GM12878 (cell line): ENCODE results near the gene TGM6. TPM values are rescaled to one million over a fixed set of nuclear protein-coding genes. Genes with fewer than 3 reads are reported as not detected.

Source experiments
- ATAC-seq: fragments of 200-7000 bp; cut with Tn5 transposase; 3 replicates; pipeline ENCODE4 v1.9.1; 2020; ENCODE audit warnings: mild to moderate bottlenecking, moderate library complexity
- BruUV-seq: library from RNA; stranded (reverse); fragments of 400-500 nt; replicated peaks from 2 replicates; lab custom pipeline; 2021; lab: Mats Ljungman, UMichigan
- CTCF ChIA-PET: fragments of 300-600 bp; sonication (Branson Sonifier 250); formaldehyde crosslinking; extraction: SDS; loops from one replicate; lab custom pipeline; 2021; ENCODE audit warnings: inconsistent platforms; lab: Yijun Ruan, JAX
- POLR2A ChIA-PET: fragments of 350-600 bp; formaldehyde crosslinking; extraction: SDS; loops from one replicate; lab custom pipeline; 2021; ENCODE audit warnings: inconsistent platforms; lab: Charles Lee
- RAD21 ChIA-PET: fragments of 300-600 bp; sonication (Branson Sonifier 250); formaldehyde crosslinking; loops from one replicate; lab custom pipeline; 2023; ENCODE audit warnings: antibody characterized with exemption; ENCODE audit not compliant: unreplicated experiment; lab: Charles Lee
- SMC1A ChIA-PET: fragments of 300-600 bp; sonication (Branson Sonifier 250); formaldehyde crosslinking; loops from one replicate; lab custom pipeline; 2023; ENCODE audit not compliant: unreplicated experiment, uncharacterized antibody; lab: Charles Lee
- DNase-seq: peaks from one replicate; pipeline ENCODE4 v3.0.0-alpha.2; 2011; ENCODE audit warnings: low read depth, low spot score
- FAIRE-seq: peaks from 3 replicates; lab custom pipeline; 2011; peaks lifted over from hg19 to GRCh38; lab: Jason Lieb, UNC
- H2AFZ ChIP-seq: 2 replicates; pipeline ENCODE4 v1.6.0; 2011; ENCODE audit warnings: low read depth, low read length, control low read depth; ENCODE audit not compliant: control insufficient read depth
- H3K27ac ChIP-seq: 2 replicates; pipeline ENCODE4 v1.5.1; 2011; ENCODE audit warnings: control low read depth; ENCODE audit not compliant: control insufficient read depth, insufficient read depth
- H3K27me3 ChIP-seq, 2 experiments: replicated peaks in 1 of 2; 2 replicates each; pipeline versions ENCODE4 v1.6.0 to v1.6.1; 2011; ENCODE audit warnings: low read length in 1 of 2; ENCODE audit not compliant: control insufficient read depth in 2 of 2, insufficient read depth in 2 of 2
- H3K36me3 ChIP-seq, 2 experiments: 2 replicates each; pipeline ENCODE4 v1.5.1; 2011; ENCODE audit warnings: low read length in 1 of 2; ENCODE audit not compliant: control insufficient read depth in 2 of 2, insufficient read depth in 2 of 2
- H3K4me1 ChIP-seq: 2 replicates; pipeline ENCODE4 v1.6.1; 2011; ENCODE audit warnings: mild to moderate bottlenecking, low read length, moderate library complexity, mixed read lengths; ENCODE audit not compliant: control insufficient read depth, insufficient read depth
- H3K4me2 ChIP-seq: 2 replicates; pipeline ENCODE4 v1.6.0; 2011; ENCODE audit warnings: control low read depth; ENCODE audit not compliant: control insufficient read depth, insufficient read depth
- H3K4me3 ChIP-seq: fragments of 200-600 bp; sonication (generic); 2 replicates; pipeline ENCODE4 v1.5.1; 2016
- H3K79me2 ChIP-seq: 2 replicates; pipeline ENCODE4 v1.6.0; 2011; ENCODE audit warnings: low read length; ENCODE audit not compliant: control insufficient read depth, insufficient read depth
- H3K9ac ChIP-seq: 2 replicates; pipeline ENCODE4 v1.8.0; 2011; ENCODE audit warnings: low read length, control low read depth, mixed read lengths; ENCODE audit not compliant: control insufficient read depth, insufficient read depth
- H3K9me3 ChIP-seq: replicated peaks from 3 replicates; pipeline ENCODE4 v1.5.1; 2011; ENCODE audit warnings: mild to moderate bottlenecking, low read length; ENCODE audit not compliant: control insufficient read depth, insufficient read depth
- H4K20me1 ChIP-seq: 2 replicates; pipeline ENCODE4 v1.6.0; 2011; ENCODE audit not compliant: control insufficient read depth, insufficient read depth
- BACH1 ChIP-seq: fragments of 450-650 bp; IDR thresholded peaks from 2 replicates; pipeline ENCODE4 v1.6.1; 2017; ENCODE audit warnings: mild to moderate bottlenecking, borderline replicate concordance
- CEBPB ChIP-seq, 2 experiments: fragments of 150-350 bp in 1 of 2; IDR thresholded peaks; 2 replicates each; pipeline ENCODE4 v1.6.1; 2012 to 2014; ENCODE audit warnings: low read depth in 2 of 2, low read length in 2 of 2, borderline replicate concordance in 1 of 2, inconsistent platforms in 1 of 2
- CHD4 ChIP-seq: fragments of 200-600 bp; sonication (generic); IDR thresholded peaks from 2 replicates; pipeline ENCODE4 v1.6.1; 2016; ENCODE audit warnings: mild to moderate bottlenecking
- CREB1 ChIP-seq: IDR thresholded peaks from 2 replicates; pipeline ENCODE4 v1.6.1; 2012; ENCODE audit warnings: low read depth, mild to moderate bottlenecking, inconsistent platforms
- CREM ChIP-seq: IDR thresholded peaks from 2 replicates; pipeline ENCODE4 v1.6.1; 2014; ENCODE audit warnings: antibody characterized with exemption, low read depth
- IRF4 ChIP-seq: IDR thresholded peaks from 2 replicates; pipeline ENCODE4 v1.6.1; 2011; ENCODE audit warnings: low read depth, low read length
- KAT2A ChIP-seq: conservative IDR thresholded peaks from 2 replicates; pipeline ENCODE4 v1.6.1; 2011; ENCODE audit warnings: low read depth, low read length; ENCODE audit not compliant: control insufficient read depth
- MEF2B ChIP-seq: fragments of 450-650 bp; IDR thresholded peaks from 2 replicates; pipeline ENCODE4 v1.6.1; 2018; ENCODE audit warnings: mild to moderate bottlenecking, moderate library complexity; ENCODE audit not compliant: partially characterized antibody, poor library complexity, severe bottlenecking
- MYC ChIP-seq: IDR thresholded peaks from 2 replicates; pipeline ENCODE4 v1.6.1; 2011; ENCODE audit warnings: mild to moderate bottlenecking, low read length, moderate library complexity, inconsistent platforms; ENCODE audit not compliant: insufficient read depth, insufficient replicate concordance, insufficient read length, severe bottlenecking
- NR2C1 ChIP-seq: fragments of 450-650 bp; IDR thresholded peaks from 2 replicates; pipeline ENCODE4 v1.6.1; 2017; ENCODE audit warnings: antibody characterized with exemption, mild to moderate bottlenecking, moderate library complexity
- SREBF1 ChIP-seq: IDR thresholded peaks from 2 replicates; pipeline ENCODE4 v1.6.1; 2012; ENCODE audit warnings: mild to moderate bottlenecking, low read length
- YY1 ChIP-seq: IDR thresholded peaks from 2 replicates; pipeline ENCODE4 v1.6.1; 2011; ENCODE audit warnings: low read depth, mild to moderate bottlenecking, low read length
- ZNF384 ChIP-seq: IDR thresholded peaks from 2 replicates; pipeline ENCODE4 v1.6.1; 2012; ENCODE audit warnings: low read depth, mild to moderate bottlenecking, low read length, improper control_type of control experiment, borderline replicate concordance
- WGBS: methylation state at CpG from one replicate; pipeline ENCODE4 v1.1.6; 2016; ENCODE audit warnings: low lambda C conversion rate; ENCODE audit not compliant: insufficient replicate concordance, insufficient coverage; ENCODE audit errors: missing lambda C conversion rate; 5-methylcytosine and 5-hydroxymethylcytosine counted together
- in situ Hi-C: fragments of 300-500 bp; cut with MboI; formaldehyde crosslinking; loops from 9 replicates; pipeline ENCODE4 v1.14.3; 2018; ENCODE audit warnings: mixed read lengths
- intact Hi-C: fragments of 100-400 bp; cut with micrococcal nuclease; formaldehyde crosslinking; loops from one replicate; pipeline ENCODE4 v1.14.2; 2022; ENCODE audit not compliant: unreplicated experiment
- polyA plus RNA-seq, 11 experiments: library from polyadenylated mRNA; depleted of rRNA in 4 of 11; unstranded in 6 of 11; stranded (reverse) in 5 of 11; fragments of >200 nt; fragmentation: Nextera tagmentation in 4 of 11; fragmentation: Illumina TruSeq in 1 of 11; extraction: Ambion mirVana in 4 of 11; extraction: Trizol in 1 of 11; gene quantifications; 1 replicate in 1 of 11; 2 replicates in 10 of 11; pipeline versions ENCODE4 v1.2.1 to v1.2.3, GENCODE V29; 2011 to 2016; ENCODE audit warnings: inconsistent platforms in 2 of 11, missing spikeins in 2 of 11, low read depth in 1 of 11
- total RNA-seq, 4 experiments: library from RNA; depleted of rRNA in 3 of 4; stranded (reverse); fragments of >200 nt in 3 of 4; fragmentation: Illumina TruSeq in 1 of 4; extraction: Trizol in 1 of 4; gene quantifications; 2 replicates each; pipeline versions ENCODE4 v1.2.1 to v1.2.3, GENCODE V29; 2013 to 2021
- TF ChIP-seq, protein P1 (sequence below): IDR thresholded peaks from 2 replicates; pipeline ENCODE4 v1.6.1; 2011; ENCODE audit warnings: borderline replicate concordance, low read depth, mild to moderate bottlenecking, moderate library complexity, low read length; ENCODE audit not compliant: insufficient read depth, poor library complexity, severe bottlenecking
- TF ChIP-seq, protein P2 (sequence below): fragments of 450-650 bp; IDR thresholded peaks from 2 replicates; pipeline ENCODE4 v1.6.1; 2017; ENCODE audit warnings: mild to moderate bottlenecking, moderate library complexity

The TGM6 gene
- total and polyA plus RNA-seq, 10 of the 15 experiments (the other 5 are each of a cell fraction or from before 2014, with no cell fraction given) = not detected

DNA sequence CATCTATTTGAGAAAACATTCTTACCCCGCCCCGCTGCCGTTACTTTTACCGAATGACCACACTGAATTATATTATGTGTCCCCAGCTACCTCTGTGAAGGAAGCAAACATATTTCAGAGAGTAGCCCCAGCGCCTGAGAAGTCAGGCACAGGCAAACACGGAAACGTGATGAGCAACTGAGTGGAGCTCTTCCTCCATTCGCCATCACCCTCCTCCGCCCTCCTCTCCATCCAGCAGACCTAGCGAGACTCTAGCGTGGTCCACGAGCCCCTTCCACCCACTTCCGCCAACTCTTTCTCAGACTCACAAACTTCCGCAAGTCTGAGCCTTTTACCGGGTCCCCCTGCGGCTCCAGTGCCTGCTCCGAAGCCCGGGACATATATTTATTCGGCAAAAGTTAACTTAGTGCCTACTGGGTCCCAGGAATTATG is 89.3 kb downstream of the TGM6 start:
- Histone ChIP-seq H3K4me2 (peak overlapping the region; percentile 82), H3K79me2 (peaks cover 52% of the 10 kb centered on the region), H4K20me1 (peaks cover 15% of the 10 kb centered on the region; the same call in 1 of the 2 replicates), H2AFZ (peak overlapping the region; percentile 18; the same call in 1 of the 2 replicates), H3K9me3 (no peaks in the 10 kb centered on the region), H3K9ac (peak overlapping the region; percentile 99), H3K36me3 (peaks cover 5 to 34% of the 10 kb centered on the region in 2 experiments), H3K4me3 (peak overlapping the region; percentile 91), H3K27ac (peak overlapping the region; percentile 94), H3K27me3 (no peaks in the 10 kb centered on the region), H3K4me1 (no peaks in the 10 kb centered on the region)
- intact Hi-C loops (loop anchor here (5.0 kb wide), 2 partner anchors 37 to 182 kb away; partner anchors contain the start of genes NOP56 and ZNF343), in situ Hi-C loops (no loop called here)
- peak; percentile 78 for ATAC-seq
- ChIA-PET RAD21 (interaction anchor here (1.0 kb wide), 2 partner anchors 262 to 367 kb away, joined by 4 read pairs; no protein-coding TSS in a partner anchor), POLR2A (interaction anchor here (0.7 to 3.0 kb wide), 8 partner anchors 10 to 262 kb away, joined by 4 to 26 read pairs (median 6); partner anchors contain the start of genes NOP56 and ZNF343), SMC1A (interaction anchor here (0.7 to 2.9 kb wide), 4 partner anchors 18 to 183 kb away, joined by 3 to 10 read pairs (median 6); partner anchors contain the start of genes NOP56 and ZNF343), CTCF (interaction anchor here (1.0 to 7.2 kb wide), 6 partner anchors 15 to 262 kb away, joined by 3 to 49 read pairs (median 6); partner anchors contain the start of gene ZNF343)
- BruUV-seq = no TSS peak
- 1% methylated on average over 19 of the region's 19 CpGs for WGBS
- peak; percentile 12 for DNase-seq
- FAIRE-seq = peak; percentile 52
- no peak for TF ChIP-seq SREBF1
- TF ChIP-seq MYC = no peak
- TF ChIP-seq, protein P1, sequence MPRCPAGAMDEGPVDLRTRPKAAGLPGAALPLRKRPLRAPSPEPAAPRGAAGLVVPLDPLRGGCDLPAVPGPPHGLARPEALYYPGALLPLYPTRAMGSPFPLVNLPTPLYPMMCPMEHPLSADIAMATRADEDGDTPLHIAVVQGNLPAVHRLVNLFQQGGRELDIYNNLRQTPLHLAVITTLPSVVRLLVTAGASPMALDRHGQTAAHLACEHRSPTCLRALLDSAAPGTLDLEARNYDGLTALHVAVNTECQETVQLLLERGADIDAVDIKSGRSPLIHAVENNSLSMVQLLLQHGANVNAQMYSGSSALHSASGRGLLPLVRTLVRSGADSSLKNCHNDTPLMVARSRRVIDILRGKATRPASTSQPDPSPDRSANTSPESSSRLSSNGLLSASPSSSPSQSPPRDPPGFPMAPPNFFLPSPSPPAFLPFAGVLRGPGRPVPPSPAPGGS = no peak
- TF ChIP-seq ZNF384 = no peak
- TF ChIP-seq CEBPB (IDR thresholded peaks at IDR 0.05; ENCODE audit: borderline replicate concordance in 1 of 2, low read depth in 2 of 2, low read length in 2 of 2) = no peak
- no peak for TF ChIP-seq IRF4
- no peak for TF ChIP-seq NR2C1
- no peak for TF ChIP-seq KAT2A
- peak; percentile 70; the same call in 1 of the 2 replicates for TF ChIP-seq YY1
- TF ChIP-seq CHD4 = no peak
- TF ChIP-seq, protein P2, sequence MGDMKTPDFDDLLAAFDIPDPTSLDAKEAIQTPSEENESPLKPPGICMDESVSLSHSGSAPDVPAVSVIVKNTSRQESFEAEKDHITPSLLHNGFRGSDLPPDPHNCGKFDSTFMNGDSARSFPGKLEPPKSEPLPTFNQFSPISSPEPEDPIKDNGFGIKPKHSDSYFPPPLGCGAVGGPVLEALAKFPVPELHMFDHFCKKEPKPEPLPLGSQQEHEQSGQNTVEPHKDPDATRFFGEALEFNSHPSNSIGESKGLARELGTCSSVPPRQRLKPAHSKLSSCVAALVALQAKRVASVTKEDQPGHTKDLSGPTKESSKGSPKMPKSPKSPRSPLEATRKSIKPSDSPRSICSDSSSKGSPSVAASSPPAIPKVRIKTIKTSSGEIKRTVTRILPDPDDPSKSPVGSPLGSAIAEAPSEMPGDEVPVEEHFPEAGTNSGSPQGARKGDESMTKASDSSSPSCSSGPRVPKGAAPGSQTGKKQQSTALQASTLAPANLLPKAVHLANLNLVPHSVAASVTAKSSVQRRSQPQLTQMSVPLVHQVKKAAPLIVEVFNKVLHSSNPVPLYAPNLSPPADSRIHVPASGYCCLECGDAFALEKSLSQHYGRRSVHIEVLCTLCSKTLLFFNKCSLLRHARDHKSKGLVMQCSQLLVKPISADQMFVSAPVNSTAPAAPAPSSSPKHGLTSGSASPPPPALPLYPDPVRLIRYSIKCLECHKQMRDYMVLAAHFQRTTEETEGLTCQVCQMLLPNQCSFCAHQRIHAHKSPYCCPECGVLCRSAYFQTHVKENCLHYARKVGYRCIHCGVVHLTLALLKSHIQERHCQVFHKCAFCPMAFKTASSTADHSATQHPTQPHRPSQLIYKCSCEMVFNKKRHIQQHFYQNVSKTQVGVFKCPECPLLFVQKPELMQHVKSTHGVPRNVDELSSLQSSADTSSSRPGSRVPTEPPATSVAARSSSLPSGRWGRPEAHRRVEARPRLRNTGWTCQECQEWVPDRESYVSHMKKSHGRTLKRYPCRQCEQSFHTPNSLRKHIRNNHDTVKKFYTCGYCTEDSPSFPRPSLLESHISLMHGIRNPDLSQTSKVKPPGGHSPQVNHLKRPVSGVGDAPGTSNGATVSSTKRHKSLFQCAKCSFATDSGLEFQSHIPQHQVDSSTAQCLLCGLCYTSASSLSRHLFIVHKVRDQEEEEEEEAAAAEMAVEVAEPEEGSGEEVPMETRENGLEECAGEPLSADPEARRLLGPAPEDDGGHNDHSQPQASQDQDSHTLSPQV = no peak
- 0 out of 2 replicates have a peak, but pooled peaks have one; percentile 27 for TF ChIP-seq CREB1
- TF ChIP-seq BACH1 = no peak
- no peak for TF ChIP-seq MEF2B
- no peak for TF ChIP-seq CREM
